HL-60 (cell line): ENCODE measurements around the gene PLCB1.

Experiments
- CTCF ChIP-seq: IDR thresholded peaks from one replicate; pipeline ENCODE4 v1.5.1; 2011; ENCODE audit warnings: low read length, control low read depth, inconsistent platforms; ENCODE audit not compliant: insufficient read depth
- GABPA ChIP-seq: IDR thresholded peaks from 2 replicates; pipeline ENCODE4 v1.6.1; 2012; ENCODE audit warnings: low read depth
- POLR2AphosphoS5 ChIP-seq: IDR thresholded peaks from 2 replicates; pipeline ENCODE4 v1.6.1; 2012; ENCODE audit warnings: low read depth
- SPI1 ChIP-seq: IDR thresholded peaks from 2 replicates; pipeline ENCODE4 v1.6.1; 2012; ENCODE audit warnings: low read depth, mild to moderate bottlenecking, borderline replicate concordance

GRCh38 chr20:8918145-8918544 is 786.1 kb downstream of the PLCB1 start:
- TF ChIP-seq CTCF (no peak), POLR2AphosphoS5 (no peak), SPI1 (no peak), GABPA (no peak)
